GM18951 (cell line): ENCODE results near the gene C16orf96.

Source experiments
- POLR2A ChIP-seq: IDR thresholded peaks from 4 replicates; pipeline ENCODE4 v1.6.1; 2011; ENCODE audit warnings: mild to moderate bottlenecking; ENCODE audit not compliant: insufficient read length, insufficient read depth; ENCODE audit errors: extremely low read depth
- in situ Hi-C: fragments of 300-500 bp; cut with MboI; formaldehyde crosslinking; loops from one replicate; pipeline ENCODE4 v1.12.0; 2022; ENCODE audit warnings: low sequenced_read_pairs, mixed read lengths, inconsistent platforms; ENCODE audit not compliant: unreplicated experiment

The C16orf96 gene

GRCh38 chr16:4556112-4556511 is at the start of gene C16orf96:
C16orf96 (plus strand) TSS chr16:4556340; CDS start chr16:4556490, 150 bp downstream.
- TF ChIP-seq POLR2A: no peak
- in situ Hi-C loops: no loop called here

GRCh38 chr16:4506450-4506849 is 49.7 kb upstream of the C16orf96 start:
- in situ Hi-C loops: no loop called here
- TF ChIP-seq POLR2A: no peak

DNA sequence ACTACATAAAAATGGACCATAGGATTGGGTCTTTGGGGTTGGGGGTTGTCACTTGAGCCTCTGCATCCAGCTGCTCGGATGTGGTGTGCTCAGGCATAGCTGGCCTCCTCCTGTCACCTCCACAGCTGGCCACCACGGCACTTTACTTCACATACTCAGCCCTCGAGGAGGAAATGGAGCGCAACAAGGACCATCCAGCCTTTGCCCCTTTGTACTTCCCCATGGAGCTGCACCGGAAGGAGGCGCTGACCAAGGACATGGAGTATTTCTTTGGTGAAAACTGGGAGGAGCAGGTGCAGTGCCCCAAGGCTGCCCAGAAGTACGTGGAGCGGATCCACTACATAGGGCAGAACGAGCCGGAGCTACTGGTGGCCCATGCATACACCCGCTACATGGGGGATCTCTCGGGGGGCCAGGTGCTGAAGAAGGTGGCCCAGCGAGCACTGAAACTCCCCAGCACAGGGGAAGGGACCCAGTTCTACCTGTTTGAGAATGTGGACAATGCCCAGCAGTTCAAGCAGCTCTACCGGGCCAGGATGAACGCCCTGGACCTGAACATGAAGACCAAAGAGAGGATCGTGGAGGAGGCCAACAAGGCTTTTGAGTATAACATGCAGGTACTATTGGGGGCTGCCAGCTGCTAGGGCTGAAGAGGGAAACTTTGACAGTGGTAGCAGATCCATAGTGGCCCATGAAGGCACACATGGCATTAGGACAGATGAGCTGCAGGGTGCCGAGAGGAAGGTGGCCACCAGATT is 48.4 kb upstream of the C16orf96 start:
- in situ Hi-C loops: no loop called here

DNA sequence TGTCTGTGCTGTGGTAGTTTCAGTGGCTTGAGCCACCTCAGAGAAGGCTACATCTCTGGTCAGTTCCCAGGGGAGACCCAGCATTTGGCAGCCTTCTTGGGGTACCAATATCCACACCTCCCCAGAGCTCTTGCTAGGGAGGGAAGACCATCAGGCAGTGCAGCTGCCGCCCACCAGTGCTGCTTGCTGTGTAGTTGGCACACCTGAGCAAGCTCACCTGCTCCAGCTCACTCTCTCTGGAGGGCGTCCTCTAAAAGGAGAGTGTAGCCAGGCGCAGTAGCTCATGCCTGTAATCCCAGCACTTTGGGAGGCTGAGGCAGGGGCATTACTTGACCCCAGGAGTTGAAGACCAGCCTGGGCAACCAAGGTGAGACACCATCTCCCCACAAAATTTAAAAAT is 47.3 kb upstream of the C16orf96 start:
- no peak for TF ChIP-seq POLR2A
- in situ Hi-C loops: no loop called here

More for the DNA sequence above, 48.4 kb upstream of the C16orf96 start:
- TF ChIP-seq POLR2A: no peak

- TF ChIP-seq POLR2A: no peak
- in situ Hi-C loops: no loop called here
These were observed 46.7 kb upstream of the C16orf96 start for GRCh38 chr16:4509420-4509819.

DNA sequence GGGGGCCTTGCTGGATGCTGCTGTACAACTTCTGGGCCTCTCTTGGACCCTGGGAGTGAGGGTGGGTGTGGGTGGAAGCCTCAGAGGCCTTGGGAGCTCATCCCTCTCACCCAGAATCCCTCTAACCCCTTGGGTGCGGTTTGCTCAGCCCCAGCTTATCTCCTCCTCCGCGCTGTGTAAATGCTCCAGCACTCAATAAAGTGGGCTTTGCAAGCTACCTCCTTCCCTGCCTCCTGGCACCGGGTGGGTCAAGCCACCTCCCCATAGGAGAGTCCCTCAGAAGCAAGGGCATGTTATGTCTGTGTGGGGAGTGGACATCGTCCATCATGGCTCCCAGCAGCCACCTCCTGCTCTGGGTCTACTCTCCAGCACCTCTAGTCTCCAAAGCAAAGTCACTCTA is 46.0 kb upstream of the C16orf96 start:
- in situ Hi-C loops: no loop called here

GRCh38 chr16:4510747-4511426 is 45.3 kb upstream of the C16orf96 start:
- in situ Hi-C loops: no loop called here
- no peak for TF ChIP-seq POLR2A

More for the DNA sequence above, 46.0 kb upstream of the C16orf96 start:
- no peak for TF ChIP-seq POLR2A

DNA sequence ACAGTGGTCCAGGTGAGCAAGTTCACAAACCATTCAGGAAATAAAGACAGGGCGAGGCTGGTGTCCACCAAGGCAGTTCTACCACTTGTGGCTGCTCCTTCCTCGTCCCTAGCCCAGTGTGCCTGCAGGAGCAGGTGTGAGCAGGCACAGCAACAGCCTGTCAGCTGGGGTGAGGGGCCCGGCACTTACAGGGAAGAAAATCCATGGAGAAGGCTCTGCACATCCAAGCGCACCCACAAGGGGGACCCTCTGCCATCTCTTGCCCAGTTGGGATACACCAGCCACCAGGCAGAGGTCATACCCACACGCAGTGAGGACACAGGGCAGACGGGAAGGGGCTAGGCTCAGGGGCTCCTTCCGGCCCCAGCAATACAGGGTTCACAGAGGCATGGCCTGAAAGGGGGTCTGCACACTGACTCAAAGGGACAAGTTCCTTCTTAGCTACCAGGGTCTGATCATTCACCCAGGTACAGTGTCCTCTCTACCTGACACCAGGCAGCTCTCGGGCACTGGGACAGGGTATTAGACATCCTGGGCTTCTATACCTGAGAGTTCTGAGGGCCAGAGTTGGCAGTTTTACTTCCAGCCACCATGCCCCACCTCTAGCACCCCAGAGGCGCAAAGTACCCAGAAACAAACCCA is 44.6 kb upstream of the C16orf96 start:
- no peak for TF ChIP-seq POLR2A
- in situ Hi-C loops: no loop called here

DNA sequence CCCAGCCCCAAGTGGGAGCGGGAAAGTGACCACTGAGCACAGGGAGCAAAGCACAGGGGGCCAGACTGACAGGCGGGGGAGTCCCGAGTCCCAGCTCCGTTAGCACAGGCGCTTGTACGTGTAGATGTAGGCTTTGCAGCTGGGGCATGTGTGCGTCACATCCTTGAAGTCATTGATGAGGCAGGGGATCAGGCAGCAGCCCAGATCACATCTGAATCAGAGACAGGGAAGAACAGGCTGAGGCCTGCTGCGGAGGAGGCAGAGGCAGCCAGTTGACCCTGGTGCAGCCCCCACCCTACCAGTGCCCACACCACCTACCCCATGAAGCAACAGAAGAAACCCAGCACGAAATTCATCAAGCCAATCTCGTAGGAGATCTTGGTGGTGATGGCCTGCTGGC is 43.7 kb upstream of the C16orf96 start:
- in situ Hi-C loops: no loop called here
- no peak for TF ChIP-seq POLR2A

DNA sequence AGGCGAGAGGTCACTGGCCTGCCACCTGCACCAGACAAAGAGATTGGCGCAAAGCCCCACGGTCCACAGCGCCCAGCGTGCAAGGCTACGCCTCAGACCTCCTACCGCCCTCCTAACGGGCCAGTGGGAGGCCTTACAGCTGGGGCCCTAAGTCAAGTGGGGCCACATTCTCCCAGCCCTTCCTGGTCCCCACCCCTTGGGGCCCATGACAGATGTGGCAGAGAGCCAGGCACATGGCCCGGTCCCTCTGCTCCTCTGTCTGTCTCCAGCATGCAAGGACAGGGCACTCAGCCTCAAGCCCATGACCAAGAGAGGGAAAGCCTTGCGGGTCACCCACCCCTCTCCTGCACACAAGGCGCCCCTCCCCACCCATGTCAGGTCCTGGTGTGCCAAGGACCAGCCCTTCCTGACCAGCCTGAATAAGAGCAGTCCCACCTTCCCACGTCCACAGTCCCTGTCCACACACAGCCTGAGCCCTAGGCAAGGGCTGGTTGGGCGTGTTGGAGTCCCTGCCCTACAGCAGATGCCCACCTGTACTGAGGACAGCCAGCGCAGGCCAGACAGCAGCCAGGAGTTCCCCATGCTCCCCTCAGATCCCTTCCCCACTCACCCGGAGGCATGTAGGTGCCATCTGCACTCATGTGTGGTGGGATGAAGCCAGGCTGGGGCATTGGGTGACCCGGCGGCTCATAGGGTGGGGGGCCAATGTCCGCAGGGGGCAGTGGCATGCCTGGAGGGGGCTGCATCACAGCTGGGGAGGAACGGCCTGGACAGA is 42.9 kb upstream of the C16orf96 start:
- TF ChIP-seq POLR2A: no peak
- in situ Hi-C loops: no loop called here

DNA sequence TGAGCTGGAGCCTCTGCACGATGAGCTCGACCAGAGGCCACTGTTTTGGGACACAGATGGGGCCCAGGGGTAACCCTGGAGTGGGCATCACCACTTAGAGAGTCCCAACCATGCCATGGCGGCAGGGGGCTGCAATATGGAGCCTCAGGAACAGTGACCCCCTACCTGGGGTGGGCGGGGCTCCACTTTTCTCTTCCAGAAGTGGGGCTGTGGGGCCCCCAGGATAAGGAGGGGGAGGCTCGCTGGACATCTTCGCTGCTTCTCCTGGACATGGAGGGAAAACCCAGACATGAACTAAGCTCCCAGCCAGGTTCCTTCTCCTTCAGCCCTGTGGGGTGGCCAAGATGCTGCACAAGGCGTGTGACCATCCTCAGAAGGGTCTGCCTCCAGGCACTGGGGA is 42.3 kb upstream of the C16orf96 start:
- TF ChIP-seq POLR2A: no peak
- in situ Hi-C loops: no loop called here

DNA sequence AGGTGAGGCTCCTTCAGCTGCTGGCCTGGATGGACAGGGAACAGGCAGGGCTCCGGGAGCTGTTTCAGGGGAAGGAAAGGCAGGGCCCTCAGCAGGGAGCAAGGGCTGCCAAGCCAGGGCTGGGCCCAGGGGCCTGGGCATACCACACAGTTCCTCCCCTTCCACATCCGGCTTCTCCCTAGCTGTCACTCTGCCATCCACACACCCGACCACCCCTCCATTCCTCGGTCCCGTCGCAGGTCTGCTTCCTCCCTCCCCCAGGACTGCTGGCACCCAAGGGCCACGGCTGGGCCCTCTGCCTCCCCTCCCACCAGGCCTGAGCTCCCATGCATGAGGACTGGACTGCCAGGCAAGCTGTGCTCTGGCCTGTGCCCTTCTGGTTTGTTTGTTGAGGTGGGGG is 41.5 kb upstream of the C16orf96 start:
- no peak for TF ChIP-seq POLR2A
- in situ Hi-C loops: no loop called here

DNA sequence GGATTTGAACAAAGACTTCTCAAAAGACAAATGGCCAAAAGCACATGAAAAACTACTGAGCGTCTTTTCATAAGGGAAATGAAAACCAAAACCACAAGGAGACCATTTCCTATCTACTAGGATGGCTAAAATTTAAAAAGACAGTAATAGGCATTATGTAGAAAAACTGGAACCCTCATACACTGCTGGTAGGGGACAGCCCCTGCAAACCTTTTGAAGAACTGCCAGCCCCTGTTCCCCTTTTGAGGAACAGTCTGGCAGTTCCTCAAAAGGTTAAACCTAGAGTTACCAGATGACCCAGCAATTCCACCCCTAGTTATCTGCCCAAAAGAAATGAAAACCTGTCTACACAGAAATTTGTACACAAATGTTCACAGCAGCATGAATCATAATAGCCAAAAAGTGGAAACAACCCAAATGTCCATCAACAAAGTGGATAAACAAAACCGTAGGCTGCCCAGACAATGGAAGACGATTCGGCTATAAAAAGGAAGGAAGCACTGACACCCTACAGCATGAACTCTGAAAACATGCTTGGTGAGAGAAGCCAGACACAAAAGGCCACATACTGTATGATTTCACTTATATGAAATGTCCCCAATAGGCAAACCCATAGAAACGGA is 40.4 kb upstream of the C16orf96 start:
- TF ChIP-seq POLR2A: no peak
- in situ Hi-C loops: no loop called here
